Ovary (tissue), 9 donors: ENCODE results near the gene CNOT10. TPM values are rescaled to one million over a fixed set of nuclear protein-coding genes. Genes with fewer than 3 reads are reported as not detected.

Source experiments
- DNase-seq, 5 donors: peaks; one replicate each; pipeline ENCODE4 v3.0.0-alpha.2; 2019 to 2020
- H3K27ac ChIP-seq, 2 donors: fragments of 200-600 bp; one replicate each; pipeline versions ENCODE4 v1.5.1 to v1.8.0; 2019 to 2022
- H3K27me3 ChIP-seq: fragments of 200-600 bp; one replicate; pipeline ENCODE4 v1.8.0; 2022
- H3K36me3 ChIP-seq: fragments of 200-600 bp; sonication (generic); one replicate; pipeline ENCODE4 v1.5.1; 2019
- H3K4me1 ChIP-seq: one replicate; pipeline ENCODE4 v1.8.1; 2013; ENCODE audit warnings: mild to moderate bottlenecking, moderate library complexity; ENCODE audit not compliant: insufficient read depth
- H3K4me3 ChIP-seq: fragments of 200-600 bp; sonication (generic); one replicate; pipeline ENCODE4 v1.5.1; 2017
- H3K9me3 ChIP-seq, 2 donors: fragments of 200-600 bp in 1 of 2; sonication (generic) in 1 of 2; one replicate each; pipeline versions ENCODE4 v1.5.1 to v1.8.1; 2013 to 2019; ENCODE audit warnings: mild to moderate bottlenecking in 1 of 2, moderate library complexity in 1 of 2
- CTCF ChIP-seq, 3 donors: fragments of 450-650 bp in 2 of 3; fragments of 200-600 bp in 1 of 3; IDR thresholded peaks; one replicate each; pipeline versions ENCODE4 v1.5.1 to v1.8.0; 2016 to 2022; ENCODE audit warnings: antibody characterized with exemption in 3 of 3, mild to moderate bottlenecking in 1 of 3
- EP300 ChIP-seq: sonication (generic); formaldehyde crosslinking; IDR thresholded peaks from one replicate; pipeline ENCODE4 v1.6.1; 2017; ENCODE audit warnings: antibody characterized with exemption
- POLR2A ChIP-seq: fragments of 450-650 bp; IDR thresholded peaks from one replicate; pipeline ENCODE4 v1.6.1; 2017; ENCODE audit warnings: antibody characterized with exemption, mild to moderate bottlenecking, moderate library complexity
- WGBS, 3 donors: extraction: QIAGEN DNeasy Blood & Tissue Kit in 1 of 3; methylation state at CpG; one replicate each; pipeline versions ENCODE4 v1.1.5 to v1.1.7; 2013 to 2017; 5-methylcytosine and 5-hydroxymethylcytosine counted together
- intact Hi-C, 4 donors: fragments of 100-400 bp; cut with DNase I; formaldehyde crosslinking; loops; one replicate each; pipeline versions ENCODE4 v1.11.0 to v1.15.1; 2022 to 2023
- polyA plus RNA-seq, 2 donors: library from polyadenylated mRNA; stranded (reverse); fragments of 200-250 nt in 1 of 2; fragments of 350-450 nt in 1 of 2; fragmentation: Illumina TruSeq in 1 of 2; extraction: RNeasy Lipid Tissue Mini Kit (QIAGEN cat#74804) in 1 of 2; gene quantifications; one replicate each; pipeline ENCODE4 v1.2.3, GENCODE V29; 2013 to 2014
- total RNA-seq, 7 donors: library from RNA; depleted of rRNA in 2 of 7; stranded (reverse); fragments of >200 nt in 2 of 7; fragmentation: NEBNext Ultra II Directional in 3 of 7; extraction: Animal tissue kit (Norgen Biotek cat#: 25700) in 3 of 7; gene quantifications; one replicate each; pipeline versions ENCODE4 v1.1.0 to v1.2.4, GENCODE V29; 2016 to 2023
- donor health status: DM: no; HTN: no; CAD: no; lungs with moderate emphysema.
- donor health status: DM: no; HTN: no; CAD: no.
- donor health status: Bipolar disorder and iron deficiency.
- donor health status: DM: yes; HTN: yes; CAD: no.
- donor health status: DM: no; HTN: no; CAD: no.
- donor health status: DM: yes; HTN: yes; CAD: no.

CNOT10 gene
- total and polyA plus RNA-seq, 9 donors, result 12.3 to 38.9 (median 24.1) TPM

- Histone ChIP-seq H3K9me3 (no peaks in the 10 kb centered on the region), H3K4me3 (no peak overlapping the region), H3K27ac (no peak overlapping the region), H3K27me3 (no peaks in the 10 kb centered on the region), H3K4me1 (no peaks in the 10 kb centered on the region), H3K36me3 (no peaks in the 10 kb centered on the region)
- TF ChIP-seq EP300, result no peak
- no peak for TF ChIP-seq POLR2A
- no peak for TF ChIP-seq CTCF (IDR thresholded peaks at IDR 0.05)
- DNase-seq, result no peak
- intact Hi-C loops, result no loop called here
Measured at GRCh38 chr3:32713181-32713580, 28.2 kb downstream of the CNOT10 start.

DNA sequence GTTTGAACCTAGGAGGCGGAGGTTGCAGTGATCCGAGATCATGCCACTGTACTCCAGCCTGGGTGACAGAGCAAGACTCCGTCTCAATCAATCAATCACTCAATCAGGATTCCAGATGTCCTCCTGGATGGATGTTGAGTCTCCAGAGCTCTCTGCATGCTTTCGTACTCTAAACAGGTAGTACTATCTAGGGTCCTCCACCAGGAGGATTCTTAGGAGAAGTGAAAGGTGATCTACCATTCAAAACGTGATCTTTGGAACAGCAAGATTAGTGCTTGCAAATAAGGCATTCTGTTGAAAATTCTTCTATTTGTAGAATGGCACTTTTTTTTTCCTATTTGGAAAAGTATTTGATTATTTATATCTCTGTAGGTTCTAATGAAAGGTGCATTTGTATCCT, 34.3 kb downstream of the CNOT10 start:
- 88 to 93% (median 91%) methylated on average over 5 of the region's 5 CpGs for WGBS, 3 donors
- Histone ChIP-seq H3K27me3 (no peaks in the 10 kb centered on the region), H3K27ac (no peak overlapping the region), H3K9me3 (no peaks in the 10 kb centered on the region), H3K36me3 (no peaks in the 10 kb centered on the region), H3K4me3 (no peak overlapping the region), H3K4me1 (no peaks in the 10 kb centered on the region)
- intact Hi-C loops, result no loop called here
- no peak for DNase-seq
- TF ChIP-seq CTCF (IDR thresholded peaks at IDR 0.05) (no peak), EP300 (no peak), POLR2A (no peak)

GRCh38 chr3:32719931-32720330, 34.9 kb downstream of the CNOT10 start:
- Histone ChIP-seq H3K36me3 (no peaks in the 10 kb centered on the region), H3K4me3 (no peak overlapping the region), H3K27ac (no peak overlapping the region), H3K4me1 (no peaks in the 10 kb centered on the region), H3K9me3 (no peaks in the 10 kb centered on the region), H3K27me3 (no peaks in the 10 kb centered on the region)
- 95 to 97% (median 96%) methylated on average over 5 of the region's 5 CpGs for WGBS, 3 donors
- no peak for DNase-seq
- no peak for TF ChIP-seq CTCF (IDR thresholded peaks at IDR 0.05)
- no peak for TF ChIP-seq POLR2A
- TF ChIP-seq EP300, result no peak
- intact Hi-C loops, result no loop called here

- intact Hi-C loops, result no loop called here
- TF ChIP-seq POLR2A, result no peak
- no peak for TF ChIP-seq CTCF (IDR thresholded peaks at IDR 0.05)
- Histone ChIP-seq H3K27me3 (no peaks in the 10 kb centered on the region), H3K4me1 (no peaks in the 10 kb centered on the region), H3K36me3 (no peaks in the 10 kb centered on the region), H3K4me3 (no peak overlapping the region), H3K9me3 (no peaks in the 10 kb centered on the region), H3K27ac (no peak overlapping the region)
- DNase-seq, result no peak
Measured at GRCh38 chr3:32725721-32726120, 40.7 kb downstream of the CNOT10 start.
